K562 (cell line): Measurements from ENCODE around the gene SV2C. TPM values are rescaled to one million over a fixed set of nuclear protein-coding genes. Genes with fewer than 3 reads are reported as not detected.

ENCODE experiments used
- ATAC-seq: fragments of 200-7000 bp; cut with Tn5 transposase; 3 replicates; pipeline ENCODE4 v1.9.1; 2020; ENCODE audit warnings: moderate library complexity
- BruUV-seq: library from RNA; stranded (reverse); fragments of 400-500 nt; replicated peaks from 2 replicates; lab custom pipeline; 2021; lab: Mats Ljungman, UMichigan
- CTCF ChIA-PET: fragments of 300-600 bp; formaldehyde crosslinking; extraction: SDS; loops from one replicate; lab custom pipeline; 2021; ENCODE audit warnings: low intra/inter-chr PET ratio; lab: Yijun Ruan, JAX
- POLR2A ChIA-PET: fragments of 300-600, 350-650 bp; sonication (Branson Sonifier 250); formaldehyde crosslinking; extraction: SDS; loops from one replicate; lab custom pipeline; 2021; ENCODE audit warnings: antibody characterized with exemption, inconsistent platforms; lab: Yijun Ruan, JAX
- DNase-seq, 4 experiments: peaks; one replicate each; pipeline versions ENCODE4 v3.0.0 to v3.0.0-alpha.2; 2011 to 2018; ENCODE audit warnings: low spot score in 3 of 4, mixed read lengths in 3 of 4; ENCODE audit errors: extremely low read depth in 1 of 4
- FAIRE-seq: peaks from 2 replicates; lab custom pipeline; 2011; peaks lifted over from hg19 to GRCh38; lab: Jason Lieb, UNC
- H2AFZ ChIP-seq: 2 replicates; pipeline ENCODE4 v1.6.0; 2011; ENCODE audit warnings: low read depth, low read length, control low read depth, inconsistent platforms
- H3K27ac ChIP-seq: fragments of 200-600 bp; 3 replicates; pipeline ENCODE4 v1.8.0; 2011; ENCODE audit warnings: low read depth, mild to moderate bottlenecking, control low read depth, inconsistent platforms, low read length, moderate library complexity, mixed read lengths; ENCODE audit errors: extremely low read depth
- H3K27me3 ChIP-seq, 2 experiments: fragments of 300-600 bp in 1 of 2; 2 replicates in 1 of 2; 3 replicates in 1 of 2; pipeline versions ENCODE4 v1.6.0 to v1.8.0; 2011; ENCODE audit warnings: inconsistent platforms in 2 of 2, low read length in 2 of 2, mild to moderate bottlenecking in 1 of 2, mixed read lengths in 1 of 2, moderate library complexity in 1 of 2; ENCODE audit not compliant: control insufficient read depth in 2 of 2, insufficient read depth in 2 of 2
- H3K36me3 ChIP-seq: fragments of 300-600 bp; 3 replicates; pipeline ENCODE4 v1.8.0; 2011; ENCODE audit warnings: mild to moderate bottlenecking, low read length, inconsistent platforms; ENCODE audit not compliant: control insufficient read depth, insufficient read depth
- H3K4me1 ChIP-seq, 2 experiments: fragments of 200-600 bp in 1 of 2; replicated peaks in 1 of 2; 2 replicates in 1 of 2; 3 replicates in 1 of 2; pipeline versions ENCODE4 v1.5.1 to v1.8.0; 2011; ENCODE audit warnings: inconsistent platforms in 2 of 2, low read length in 2 of 2, mild to moderate bottlenecking in 1 of 2, mixed read lengths in 1 of 2, moderate library complexity in 1 of 2; ENCODE audit not compliant: control insufficient read depth in 2 of 2, insufficient read depth in 2 of 2
- H3K4me2 ChIP-seq: 2 replicates; pipeline ENCODE4 v1.6.1; 2011; ENCODE audit warnings: low read length, control low read depth, inconsistent platforms, mixed read lengths; ENCODE audit not compliant: insufficient read depth
- H3K4me3 ChIP-seq: fragments of 200-600 bp; sonication (generic), shearing (Covaris generic); 2 replicates; pipeline ENCODE4 v1.5.1; 2016; ENCODE audit warnings: control low read depth, inconsistent platforms
- H3K79me2 ChIP-seq: fragments of 200-600 bp; 3 replicates; pipeline ENCODE4 v1.8.0; 2011; ENCODE audit warnings: low read length, inconsistent platforms; ENCODE audit not compliant: control insufficient read depth, insufficient read depth
- H3K9ac ChIP-seq, 2 experiments: 2 replicates each; pipeline versions ENCODE4 v1.6.0 to v1.6.1; 2011; ENCODE audit warnings: low read depth in 2 of 2, low read length in 2 of 2, control low read depth in 1 of 2, inconsistent platforms in 1 of 2, mild to moderate bottlenecking in 1 of 2, mixed read lengths in 1 of 2; ENCODE audit not compliant: insufficient read depth in 1 of 2
- H3K9me1 ChIP-seq: one replicate; pipeline ENCODE4 v1.6.0; 2011; ENCODE audit warnings: inconsistent platforms, mild to moderate bottlenecking, low read length, moderate library complexity; ENCODE audit not compliant: control insufficient read depth, insufficient read depth
- H3K9me3 ChIP-seq: replicated peaks from 2 replicates; pipeline ENCODE4 v1.5.1; 2011; ENCODE audit warnings: low read depth, low read length, inconsistent platforms; ENCODE audit not compliant: control insufficient read depth, insufficient read depth
- H4K20me1 ChIP-seq: replicated peaks from 2 replicates; pipeline ENCODE4 v1.6.1; 2011; ENCODE audit warnings: low read length, inconsistent platforms, mixed read lengths; ENCODE audit not compliant: control insufficient read depth, insufficient read depth
- BRD4 ChIP-seq: fragments of 200-600 bp; sonication (generic); IDR thresholded peaks from 2 replicates; pipeline ENCODE4 v1.6.1; 2017; ENCODE audit warnings: inconsistent platforms
- MAFK ChIP-seq: IDR thresholded peaks from 2 replicates; pipeline ENCODE4 v1.6.1; 2011; ENCODE audit warnings: low read length, improper control_type of control experiment
- SMAD1 ChIP-seq: fragments of 150-350 bp; IDR thresholded peaks from 2 replicates; pipeline ENCODE4 v1.6.1; 2014; ENCODE audit warnings: low read length, low read depth; ENCODE audit not compliant: partially characterized antibody
- SRF ChIP-seq, 2 experiments: fragments of 250-450, 450-650 bp in 1 of 2; sonication (Bioruptor Pico) in 1 of 2; sonication (generic) in 1 of 2; formaldehyde crosslinking; IDR thresholded peaks; 2 replicates each; pipeline versions ENCODE4 v1.5.0 to v1.5.1; 2020 to 2022; ENCODE audit warnings: mild to moderate bottlenecking in 1 of 2, missing genetic modification reagents in 1 of 2
- WGBS: fragments of 100-300 bp; shearing (Covaris generic); methylation state at CpG from one replicate; pipeline ENCODE4 v1.1.6; 2016; ENCODE audit warnings: low coverage, mixed read lengths; ENCODE audit not compliant: insufficient coverage; ENCODE audit errors: missing lambda C conversion rate; 5-methylcytosine and 5-hydroxymethylcytosine counted together
- in situ Hi-C: fragments of 300-500 bp; cut with MboI; formaldehyde crosslinking; loops from 4 replicates; pipeline ENCODE4 v1.15.0; 2018; ENCODE audit warnings: inconsistent platforms, mixed read lengths
- intact Hi-C: fragments of 100-400 bp; cut with micrococcal nuclease; formaldehyde crosslinking; loops from 2 replicates; pipeline ENCODE4 v1.14.2; 2022
- polyA plus RNA-seq, 8 experiments: library from polyadenylated mRNA; depleted of rRNA in 4 of 8; stranded (reverse) in 5 of 8; unstranded in 3 of 8; fragments of >200 nt; fragmentation: Nextera tagmentation in 2 of 8; fragmentation: Illumina TruSeq in 1 of 8; extraction: Ambion mirVana in 2 of 8; extraction: Trizol in 1 of 8; gene quantifications; 2 replicates each; pipeline versions ENCODE4 v1.2.1 to v1.2.3, GENCODE V29; 2011 to 2014; ENCODE audit warnings: inconsistent platforms in 1 of 8, missing spikeins in 1 of 8
- total RNA-seq, 7 experiments: library from RNA; depleted of rRNA in 6 of 7; stranded (reverse); fragments of >200 nt in 6 of 7; fragmentation: Illumina TruSeq in 2 of 7; extraction: Trizol in 2 of 7; gene quantifications; 2 replicates each; pipeline versions ENCODE4 v1.2.1 to v1.2.3, GENCODE V29; 2011 to 2021; ENCODE audit warnings: low replicate concordance in 1 of 7
- TF ChIP-seq, protein P1 (sequence below): sonication (generic); formaldehyde crosslinking; IDR thresholded peaks from 2 replicates; pipeline ENCODE4 v1.8.1; 2023; ENCODE audit warnings: missing genetic modification reagents, mild to moderate bottlenecking, borderline replicate concordance

SV2C gene
- total and polyA plus RNA-seq, 9 of the 15 experiments (the other 6 are each of a cell fraction or from before 2014, with no cell fraction given) = 0.05 TPM; not detected in 8

DNA sequence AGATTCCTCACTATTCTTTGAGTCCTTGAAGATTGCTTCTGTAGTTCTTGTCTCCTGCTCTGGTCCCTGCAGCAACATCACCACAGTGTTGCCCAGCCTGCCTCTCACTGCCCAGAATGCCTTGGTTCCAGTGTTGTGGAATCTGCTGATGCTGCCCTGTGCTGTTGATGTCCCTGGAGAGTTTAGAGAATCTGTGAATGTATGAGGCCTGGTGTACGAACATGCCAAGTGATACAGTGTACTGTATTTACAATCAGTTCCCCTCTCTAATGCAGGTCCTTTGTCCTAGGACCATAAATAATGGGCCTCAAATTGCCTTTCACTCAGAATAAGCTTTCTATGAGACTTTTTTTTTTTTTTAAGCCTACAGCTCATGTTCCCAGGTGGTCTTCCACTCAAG is 8.2 kb downstream of the SV2C start (continued):
- TF ChIP-seq SMAD1 = no peak
- TF ChIP-seq MAFK = no peak
- TF ChIP-seq, protein P1, sequence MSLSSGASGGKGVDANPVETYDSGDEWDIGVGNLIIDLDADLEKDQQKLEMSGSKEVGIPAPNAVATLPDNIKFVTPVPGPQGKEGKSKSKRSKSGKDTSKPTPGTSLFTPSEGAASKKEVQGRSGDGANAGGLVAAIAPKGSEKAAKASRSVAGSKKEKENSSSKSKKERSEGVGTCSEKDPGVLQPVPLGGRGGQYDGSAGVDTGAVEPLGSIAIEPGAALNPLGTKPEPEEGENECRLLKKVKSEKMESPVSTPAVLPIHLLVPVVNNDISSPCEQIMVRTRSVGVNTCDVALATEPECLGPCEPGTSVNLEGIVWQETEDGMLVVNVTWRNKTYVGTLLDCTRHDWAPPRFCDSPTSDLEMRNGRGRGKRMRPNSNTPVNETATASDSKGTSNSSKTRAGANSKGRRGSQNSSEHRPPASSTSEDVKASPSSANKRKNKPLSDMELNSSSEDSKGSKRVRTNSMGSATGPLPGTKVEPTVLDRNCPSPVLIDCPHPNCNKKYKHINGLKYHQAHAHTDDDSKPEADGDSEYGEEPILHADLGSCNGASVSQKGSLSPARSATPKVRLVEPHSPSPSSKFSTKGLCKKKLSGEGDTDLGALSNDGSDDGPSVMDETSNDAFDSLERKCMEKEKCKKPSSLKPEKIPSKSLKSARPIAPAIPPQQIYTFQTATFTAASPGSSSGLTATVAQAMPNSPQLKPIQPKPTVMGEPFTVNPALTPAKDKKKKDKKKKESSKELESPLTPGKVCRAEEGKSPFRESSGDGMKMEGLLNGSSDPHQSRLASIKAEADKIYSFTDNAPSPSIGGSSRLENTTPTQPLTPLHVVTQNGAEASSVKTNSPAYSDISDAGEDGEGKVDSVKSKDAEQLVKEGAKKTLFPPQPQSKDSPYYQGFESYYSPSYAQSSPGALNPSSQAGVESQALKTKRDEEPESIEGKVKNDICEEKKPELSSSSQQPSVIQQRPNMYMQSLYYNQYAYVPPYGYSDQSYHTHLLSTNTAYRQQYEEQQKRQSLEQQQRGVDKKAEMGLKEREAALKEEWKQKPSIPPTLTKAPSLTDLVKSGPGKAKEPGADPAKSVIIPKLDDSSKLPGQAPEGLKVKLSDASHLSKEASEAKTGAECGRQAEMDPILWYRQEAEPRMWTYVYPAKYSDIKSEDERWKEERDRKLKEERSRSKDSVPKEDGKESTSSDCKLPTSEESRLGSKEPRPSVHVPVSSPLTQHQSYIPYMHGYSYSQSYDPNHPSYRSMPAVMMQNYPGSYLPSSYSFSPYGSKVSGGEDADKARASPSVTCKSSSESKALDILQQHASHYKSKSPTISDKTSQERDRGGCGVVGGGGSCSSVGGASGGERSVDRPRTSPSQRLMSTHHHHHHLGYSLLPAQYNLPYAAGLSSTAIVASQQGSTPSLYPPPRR (CRISPR knock-in tag) = no peak

DNA sequence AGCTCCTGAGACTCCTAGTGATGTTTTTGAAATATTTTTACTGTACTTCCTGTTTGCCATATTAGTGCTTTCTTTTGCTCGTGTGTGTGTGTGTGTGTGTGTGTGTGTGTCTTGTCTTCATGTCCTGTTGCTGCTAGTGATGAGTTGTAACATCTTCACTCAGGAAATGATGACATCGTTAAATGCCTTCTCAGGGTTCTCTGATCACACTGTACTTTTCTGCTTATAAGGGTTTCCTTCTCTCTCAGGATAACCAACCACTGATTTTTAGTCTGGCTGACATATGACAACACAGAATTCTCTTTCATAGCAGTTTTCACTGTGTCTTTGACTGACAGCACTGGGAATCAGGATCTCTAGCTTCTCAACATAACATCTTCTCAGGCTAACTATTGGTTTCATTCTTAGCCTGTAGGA is 16.1 kb downstream of the SV2C start:
- no peak for FAIRE-seq
- H3K4me2 ChIP-seq = no peak overlapping the region
- TF ChIP-seq SRF (CRISPR knock-in tag; IDR thresholded peaks at IDR 0.05) (peak in 1 of 2 experiments; percentile 64; a peak in 2 of 4 replicates), BRD4 (no peak)
- ATAC-seq = no peak
- H3K4me3 ChIP-seq = no peak overlapping the region
- no peak overlapping the region for H3K27ac ChIP-seq
- H3K9me3 ChIP-seq = no peaks in the 10 kb centered on the region
- in situ Hi-C loops = no loop called here
- H3K27me3 ChIP-seq = no peaks in the 10 kb centered on the region
- no peak overlapping the region for H2AFZ ChIP-seq
- H3K9ac ChIP-seq = no peak overlapping the region
- H3K36me3 ChIP-seq = no peaks in the 10 kb centered on the region
- no TSS peak for BruUV-seq
- 0% methylated on average over 2 of the region's 2 CpGs for WGBS
- ChIA-PET POLR2A (interaction anchor here (0.8 to 0.9 kb wide), 2 partner anchors 9 to 76 kb away, joined by 3 to 4 read pairs; no protein-coding TSS in a partner anchor), CTCF (no interaction called here)
- no peaks in the 10 kb centered on the region for H3K4me1 ChIP-seq
- DNase-seq = no peak
- no peaks in the 10 kb centered on the region for H4K20me1 ChIP-seq
- intact Hi-C loops = no loop called here
- H3K9me1 ChIP-seq = no peaks in the 10 kb centered on the region
- H3K79me2 ChIP-seq = no peaks in the 10 kb centered on the region
